ENCODE results near the gene SCARB1.

- TF ChIP-seq CSDC2 (CRISPR knock-in tag; IDR thresholded peaks at IDR 0.05): no peak
- TF ChIP-seq, protein P1, sequence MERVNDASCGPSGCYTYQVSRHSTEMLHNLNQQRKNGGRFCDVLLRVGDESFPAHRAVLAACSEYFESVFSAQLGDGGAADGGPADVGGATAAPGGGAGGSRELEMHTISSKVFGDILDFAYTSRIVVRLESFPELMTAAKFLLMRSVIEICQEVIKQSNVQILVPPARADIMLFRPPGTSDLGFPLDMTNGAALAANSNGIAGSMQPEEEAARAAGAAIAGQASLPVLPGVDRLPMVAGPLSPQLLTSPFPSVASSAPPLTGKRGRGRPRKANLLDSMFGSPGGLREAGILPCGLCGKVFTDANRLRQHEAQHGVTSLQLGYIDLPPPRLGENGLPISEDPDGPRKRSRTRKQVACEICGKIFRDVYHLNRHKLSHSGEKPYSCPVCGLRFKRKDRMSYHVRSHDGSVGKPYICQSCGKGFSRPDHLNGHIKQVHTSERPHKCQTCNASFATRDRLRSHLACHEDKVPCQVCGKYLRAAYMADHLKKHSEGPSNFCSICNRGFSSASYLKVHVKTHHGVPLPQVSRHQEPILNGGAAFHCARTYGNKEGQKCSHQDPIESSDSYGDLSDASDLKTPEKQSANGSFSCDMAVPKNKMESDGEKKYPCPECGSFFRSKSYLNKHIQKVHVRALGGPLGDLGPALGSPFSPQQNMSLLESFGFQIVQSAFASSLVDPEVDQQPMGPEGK (CRISPR knock-in tag; IDR thresholded peaks at IDR 0.05; ENCODE audit: borderline replicate concordance): no peak
- TF ChIP-seq, protein P2, sequence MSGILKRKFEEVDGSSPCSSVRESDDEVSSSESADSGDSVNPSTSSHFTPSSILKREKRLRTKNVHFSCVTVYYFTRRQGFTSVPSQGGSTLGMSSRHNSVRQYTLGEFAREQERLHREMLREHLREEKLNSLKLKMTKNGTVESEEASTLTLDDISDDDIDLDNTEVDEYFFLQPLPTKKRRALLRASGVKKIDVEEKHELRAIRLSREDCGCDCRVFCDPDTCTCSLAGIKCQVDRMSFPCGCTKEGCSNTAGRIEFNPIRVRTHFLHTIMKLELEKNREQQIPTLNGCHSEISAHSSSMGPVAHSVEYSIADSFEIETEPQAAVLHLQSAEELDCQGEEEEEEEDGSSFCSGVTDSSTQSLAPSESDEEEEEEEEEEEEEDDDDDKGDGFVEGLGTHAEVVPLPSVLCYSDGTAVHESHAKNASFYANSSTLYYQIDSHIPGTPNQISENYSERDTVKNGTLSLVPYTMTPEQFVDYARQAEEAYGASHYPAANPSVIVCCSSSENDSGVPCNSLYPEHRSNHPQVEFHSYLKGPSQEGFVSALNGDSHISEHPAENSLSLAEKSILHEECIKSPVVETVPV (CRISPR knock-in tag; IDR thresholded peaks at IDR 0.05): no peak
- no peak for TF ChIP-seq ESRRG (CRISPR knock-in tag; IDR thresholded peaks at IDR 0.05)
- no peak for TF ChIP-seq GLIS3 (CRISPR knock-in tag; IDR thresholded peaks at IDR 0.05)
- TF ChIP-seq ZNF70 (CRISPR knock-in tag; IDR thresholded peaks at IDR 0.05): no peak
- no peak for TF ChIP-seq CREB5 (CRISPR knock-in tag; IDR thresholded peaks at IDR 0.05; ENCODE audit: low read depth)
- TF ChIP-seq ZFP3 (CRISPR knock-in tag; IDR thresholded peaks at IDR 0.05): no peak
- TF ChIP-seq ZNF8 (CRISPR knock-in tag; IDR thresholded peaks at IDR 0.05): no peak
- no peak for TF ChIP-seq POU6F1 (CRISPR knock-in tag; IDR thresholded peaks at IDR 0.05; ENCODE audit: borderline replicate concordance, low read depth)
- TF ChIP-seq ARNTL (CRISPR knock-in tag; IDR thresholded peaks at IDR 0.05; ENCODE audit: borderline replicate concordance, low read depth): no peak
- no peak for TF ChIP-seq ZFP30 (CRISPR knock-in tag; IDR thresholded peaks at IDR 0.05)
- no peak for TF ChIP-seq TCF4 (CRISPR knock-in tag; IDR thresholded peaks at IDR 0.05; ENCODE audit: borderline replicate concordance)
- TF ChIP-seq PPARA (CRISPR knock-in tag; IDR thresholded peaks at IDR 0.05; ENCODE audit: borderline replicate concordance): no peak
These were observed 106.3 kb downstream of the SCARB1 start for GRCh38 chr12:124757329-124757728.
